ENCODE measurements around the gene POLR1G.

Gene POLR1G

DNA sequence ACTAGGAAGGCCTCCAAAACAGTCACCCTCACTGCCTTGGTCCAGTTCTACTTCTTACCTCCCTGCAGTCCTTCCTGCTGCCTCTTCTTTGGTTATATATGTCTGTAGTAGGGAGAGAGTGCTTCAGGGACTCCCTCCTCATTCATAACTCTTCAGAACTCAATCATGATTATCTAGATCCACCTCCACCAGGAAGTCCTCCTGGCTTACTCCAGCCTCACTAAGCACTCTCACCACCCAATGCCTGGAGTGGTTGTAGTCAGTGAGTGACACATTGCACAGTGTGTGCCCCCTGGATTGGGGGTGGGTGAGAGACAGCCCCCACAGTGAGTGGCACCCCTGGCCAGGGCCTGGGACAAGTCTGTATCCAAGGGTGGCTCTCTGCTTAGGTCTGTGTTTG lies 51.3 kb downstream of the POLR1G start:
- Histone ChIP-seq H3K4me2 (ENCODE audit: low read length) (no peak overlapping the region), H3K27me3 (ENCODE audit: control insufficient read depth, low read length) (no peaks in the 10 kb centered on the region), H3K4me1 (ENCODE audit: control insufficient read depth, low read length) (peaks cover 57% of the 10 kb centered on the region), H4K20me1 (ENCODE audit: control insufficient read depth, insufficient read depth, low read depth, low read length) (no peaks in the 10 kb centered on the region), H3K36me3 (ENCODE audit: control insufficient read depth, low read length) (no peaks in the 10 kb centered on the region), H3K9me3 (ENCODE audit: control insufficient read depth, insufficient read depth, low read length) (no peaks in the 10 kb centered on the region), H3K79me2 (ENCODE audit: control insufficient read depth, low read length) (no peaks in the 10 kb centered on the region), H3K9me2 (replicated peaks; ENCODE audit: control insufficient read depth, low read length) (no peaks in the 10 kb centered on the region), H3F3A (ENCODE audit: control insufficient read depth, insufficient read depth) (peaks cover 10% of the 10 kb centered on the region), H3K27ac (ENCODE audit: low read depth, low read length) (no peak overlapping the region), H3K4me3 (ENCODE audit: low read length) (no peak overlapping the region)
- TF ChIP-seq, protein P1, sequence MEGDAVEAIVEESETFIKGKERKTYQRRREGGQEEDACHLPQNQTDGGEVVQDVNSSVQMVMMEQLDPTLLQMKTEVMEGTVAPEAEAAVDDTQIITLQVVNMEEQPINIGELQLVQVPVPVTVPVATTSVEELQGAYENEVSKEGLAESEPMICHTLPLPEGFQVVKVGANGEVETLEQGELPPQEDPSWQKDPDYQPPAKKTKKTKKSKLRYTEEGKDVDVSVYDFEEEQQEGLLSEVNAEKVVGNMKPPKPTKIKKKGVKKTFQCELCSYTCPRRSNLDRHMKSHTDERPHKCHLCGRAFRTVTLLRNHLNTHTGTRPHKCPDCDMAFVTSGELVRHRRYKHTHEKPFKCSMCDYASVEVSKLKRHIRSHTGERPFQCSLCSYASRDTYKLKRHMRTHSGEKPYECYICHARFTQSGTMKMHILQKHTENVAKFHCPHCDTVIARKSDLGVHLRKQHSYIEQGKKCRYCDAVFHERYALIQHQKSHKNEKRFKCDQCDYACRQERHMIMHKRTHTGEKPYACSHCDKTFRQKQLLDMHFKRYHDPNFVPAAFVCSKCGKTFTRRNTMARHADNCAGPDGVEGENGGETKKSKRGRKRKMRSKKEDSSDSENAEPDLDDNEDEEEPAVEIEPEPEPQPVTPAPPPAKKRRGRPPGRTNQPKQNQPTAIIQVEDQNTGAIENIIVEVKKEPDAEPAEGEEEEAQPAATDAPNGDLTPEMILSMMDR (IDR thresholded peaks at IDR 0.05; ENCODE audit: low read depth, low read length, poor library complexity, severe bottlenecking), result no peak
- TF ChIP-seq EZH2phosphoT487 (IDR thresholded peaks at IDR 0.05; ENCODE audit: borderline replicate concordance, low read length), result no peak
